MCF 10A (cell line): Measurements from ENCODE around the gene VNN1. TPM values are rescaled to one million over a fixed set of nuclear protein-coding genes. Genes with fewer than 3 reads are reported as not detected.

Experiments used
- BruUV-seq: library from RNA; stranded (reverse); fragments of 400-500 nt; replicated peaks from 2 replicates; lab custom pipeline; 2021; lab: Mats Ljungman, UMichigan
- CTCF ChIA-PET: fragments of 300-600 bp; sonication (Branson Sonifier 250); formaldehyde crosslinking; extraction: SDS; loops from one replicate; lab custom pipeline; 2021; ENCODE audit warnings: antibody characterized with exemption, inconsistent platforms; lab: Yijun Ruan, JAX
- POLR2A ChIA-PET: fragments of 300-600, 350-650 bp; sonication (Branson Sonifier 250); formaldehyde crosslinking; extraction: SDS; loops from one replicate; lab custom pipeline; 2020; ENCODE audit warnings: antibody characterized with exemption, inconsistent platforms; lab: Yijun Ruan, JAX
- DNase-seq: peaks from one replicate; pipeline ENCODE4 v3.0.0-alpha.2; 2018; ENCODE audit not compliant: unreplicated experiment
- H3K27ac Mint-ChIP-seq: one replicate; pipeline ENCODE4 v1.8.0; 2022; ENCODE audit warnings: mild to moderate bottlenecking, low read depth, mixed read lengths; ENCODE audit not compliant: unreplicated experiment
- H3K27me3 Mint-ChIP-seq: one replicate; pipeline ENCODE4 v1.8.0; 2022; ENCODE audit warnings: mixed read lengths; ENCODE audit not compliant: insufficient read depth, unreplicated experiment
- H3K36me3 Mint-ChIP-seq: one replicate; pipeline ENCODE4 v1.8.0; 2022; ENCODE audit warnings: mild to moderate bottlenecking, moderate library complexity, mixed read lengths; ENCODE audit not compliant: insufficient read depth, unreplicated experiment
- H3K4me1 Mint-ChIP-seq: one replicate; pipeline ENCODE4 v1.8.0; 2022; ENCODE audit warnings: mixed read lengths; ENCODE audit not compliant: insufficient read depth, unreplicated experiment
- H3K4me3 Mint-ChIP-seq: one replicate; pipeline ENCODE4 v1.8.0; 2022; ENCODE audit warnings: mild to moderate bottlenecking, moderate library complexity, mixed read lengths; ENCODE audit not compliant: unreplicated experiment
- H3K9me3 Mint-ChIP-seq: one replicate; pipeline ENCODE4 v1.8.0; 2022; ENCODE audit warnings: mixed read lengths; ENCODE audit not compliant: unreplicated experiment
- CTCF ChIP-seq: fragments of 200-600 bp; IDR thresholded peaks from one replicate; pipeline ENCODE4 v1.8.0; 2022; ENCODE audit warnings: antibody characterized with exemption, mild to moderate bottlenecking; ENCODE audit not compliant: unreplicated experiment
- intact Hi-C: fragments of 100-400 bp; cut with micrococcal nuclease; formaldehyde crosslinking; loops from 2 replicates; pipeline ENCODE4 v1.14.1; 2022
- total RNA-seq: library from RNA; stranded (reverse); gene quantifications from 2 replicates; pipeline ENCODE4 v1.2.3, GENCODE V29; 2022

The VNN1 gene
- total RNA-seq, 1 experiment from 2014 or later: 3.5 TPM

GRCh38 chr6:132666118-132666517 lies 47.7 kb downstream of the VNN1 start:
- Mint-ChIP-seq H3K36me3 (no peaks in the 10 kb centered on the region), H3K27me3 (no peaks in the 10 kb centered on the region), H3K27ac (no peak overlapping the region), H3K4me1 (peaks cover 7% of the 10 kb centered on the region), H3K9me3 (no peaks in the 10 kb centered on the region), H3K4me3 (no peak overlapping the region)
- DNase-seq: no peak
- no peak for TF ChIP-seq CTCF
- ChIA-PET POLR2A (interaction anchor here (0.9 to 2.1 kb wide), 2 partner anchors 15 to 133 kb away, joined by 3 to 6 read pairs; partner anchors contain the start of gene SLC18B1), CTCF (interaction anchor here (0.6 to 6.7 kb wide), 5 partner anchors 49 to 133 kb away, joined by 3 to 103 read pairs (median 10); partner anchors contain the start of genes SLC18B1 and VNN1)
- BruUV-seq: no TSS peak
- intact Hi-C loops: no loop called here

- Mint-ChIP-seq H3K36me3 (no peaks in the 10 kb centered on the region), H3K4me3 (no peak overlapping the region), H3K9me3 (no peaks in the 10 kb centered on the region), H3K27ac (no peak overlapping the region), H3K4me1 (no peaks in the 10 kb centered on the region), H3K27me3 (no peaks in the 10 kb centered on the region)
- POLR2A ChIA-PET: no interaction called here
- TF ChIP-seq CTCF: no peak
- no peak for DNase-seq
- CTCF ChIA-PET: interaction anchor here (0.7 kb wide), 1 partner anchor 830 kb away, joined by 3 read pairs; no protein-coding TSS in a partner anchor
- intact Hi-C loops: no loop called here
- BruUV-seq: no TSS peak
These were observed 49.4 kb downstream of the VNN1 start for GRCh38 chr6:132664309-132665034.

GRCh38 chr6:132663661-132664060 lies 50.2 kb downstream of the VNN1 start:
- ChIA-PET POLR2A (no interaction called here), CTCF (interaction anchor here (0.7 kb wide), 1 partner anchor 831 kb away, joined by 3 read pairs; no protein-coding TSS in a partner anchor)
- BruUV-seq: no TSS peak
- intact Hi-C loops: no loop called here
- H3K4me1 Mint-ChIP-seq: no peaks in the 10 kb centered on the region
- no peaks in the 10 kb centered on the region for H3K36me3 Mint-ChIP-seq
- no peaks in the 10 kb centered on the region for H3K9me3 Mint-ChIP-seq
- no peak for DNase-seq
- H3K27ac Mint-ChIP-seq: no peak overlapping the region
- TF ChIP-seq CTCF: no peak
- H3K4me3 Mint-ChIP-seq: no peak overlapping the region
- no peaks in the 10 kb centered on the region for H3K27me3 Mint-ChIP-seq

- no peaks in the 10 kb centered on the region for H3K4me1 Mint-ChIP-seq
- H3K4me3 Mint-ChIP-seq: no peak overlapping the region
- ChIA-PET POLR2A (interaction anchor here (1.4 kb wide), 1 partner anchor 13 kb away, joined by 3 read pairs; no protein-coding TSS in a partner anchor), CTCF (interaction anchor here (0.6 to 1.4 kb wide), 5 partner anchors 53 to 1251 kb away, joined by 3 to 4 read pairs (median 3); no protein-coding TSS in a partner anchor)
- no peak for DNase-seq
- no peaks in the 10 kb centered on the region for H3K36me3 Mint-ChIP-seq
- no peak overlapping the region for H3K27ac Mint-ChIP-seq
- no peaks in the 10 kb centered on the region for H3K27me3 Mint-ChIP-seq
- intact Hi-C loops: no loop called here
- TF ChIP-seq CTCF: no peak
- H3K9me3 Mint-ChIP-seq: no peaks in the 10 kb centered on the region
- no TSS peak for BruUV-seq
These were observed 51.9 kb downstream of the VNN1 start for GRCh38 chr6:132661906-132662305.
